GM10266 (cell line): ENCODE results near the gene SYNE1.

Source experiments
- DNase-seq: peaks from one replicate; pipeline ENCODE4 v3.0.0; 2012; ENCODE audit errors: extremely low spot score
- TF ChIP-seq, protein P1 (sequence below): IDR thresholded peaks from 2 replicates; pipeline ENCODE4 v1.5.1; 2012; ENCODE audit warnings: mild to moderate bottlenecking, low read depth; ENCODE audit not compliant: control insufficient read depth, insufficient read depth; ENCODE audit errors: missing control alignments

The SYNE1 gene

DNA sequence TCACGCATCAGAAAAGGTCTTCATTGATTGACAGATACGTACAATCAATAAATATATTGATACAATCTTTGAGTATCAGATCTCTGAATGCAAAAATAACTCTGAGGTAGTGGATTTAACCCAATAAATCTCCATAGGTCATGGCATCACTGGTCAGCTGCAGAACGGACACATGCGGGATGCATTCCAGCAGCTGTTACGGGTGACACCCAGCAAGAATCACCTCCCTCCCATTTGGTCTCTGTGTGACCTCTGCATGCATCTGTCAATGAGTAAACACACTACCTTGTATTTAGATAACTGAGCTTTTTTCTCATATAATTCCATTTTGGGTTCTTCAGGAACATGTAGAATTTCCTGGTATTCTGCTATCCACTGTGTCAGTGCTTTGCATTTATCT, 285.4 kb downstream of the SYNE1 start:
- no peak for DNase-seq
- TF ChIP-seq, protein P1, sequence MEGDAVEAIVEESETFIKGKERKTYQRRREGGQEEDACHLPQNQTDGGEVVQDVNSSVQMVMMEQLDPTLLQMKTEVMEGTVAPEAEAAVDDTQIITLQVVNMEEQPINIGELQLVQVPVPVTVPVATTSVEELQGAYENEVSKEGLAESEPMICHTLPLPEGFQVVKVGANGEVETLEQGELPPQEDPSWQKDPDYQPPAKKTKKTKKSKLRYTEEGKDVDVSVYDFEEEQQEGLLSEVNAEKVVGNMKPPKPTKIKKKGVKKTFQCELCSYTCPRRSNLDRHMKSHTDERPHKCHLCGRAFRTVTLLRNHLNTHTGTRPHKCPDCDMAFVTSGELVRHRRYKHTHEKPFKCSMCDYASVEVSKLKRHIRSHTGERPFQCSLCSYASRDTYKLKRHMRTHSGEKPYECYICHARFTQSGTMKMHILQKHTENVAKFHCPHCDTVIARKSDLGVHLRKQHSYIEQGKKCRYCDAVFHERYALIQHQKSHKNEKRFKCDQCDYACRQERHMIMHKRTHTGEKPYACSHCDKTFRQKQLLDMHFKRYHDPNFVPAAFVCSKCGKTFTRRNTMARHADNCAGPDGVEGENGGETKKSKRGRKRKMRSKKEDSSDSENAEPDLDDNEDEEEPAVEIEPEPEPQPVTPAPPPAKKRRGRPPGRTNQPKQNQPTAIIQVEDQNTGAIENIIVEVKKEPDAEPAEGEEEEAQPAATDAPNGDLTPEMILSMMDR = no peak

DNA sequence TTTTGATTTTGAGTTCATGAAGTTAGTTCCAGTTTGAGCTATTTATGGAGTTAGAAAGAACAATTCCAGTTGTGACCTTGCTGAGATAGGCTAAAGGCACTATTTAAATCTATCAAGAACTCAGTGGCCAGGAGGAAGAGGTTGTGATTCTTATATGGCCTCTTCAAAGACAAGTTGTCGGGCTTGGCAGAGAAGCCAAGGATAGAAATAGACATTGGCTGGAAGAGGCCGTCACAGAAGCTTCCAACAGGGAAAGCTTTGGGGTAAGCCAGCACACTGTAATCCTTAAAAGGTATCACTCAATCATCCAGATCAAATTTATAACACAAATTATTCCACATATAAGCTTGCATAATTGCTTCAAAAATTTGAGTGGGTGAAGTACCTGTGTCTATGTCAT, 286.1 kb downstream of the SYNE1 start:
- TF ChIP-seq, protein P1 = no peak
- DNase-seq = no peak

DNA sequence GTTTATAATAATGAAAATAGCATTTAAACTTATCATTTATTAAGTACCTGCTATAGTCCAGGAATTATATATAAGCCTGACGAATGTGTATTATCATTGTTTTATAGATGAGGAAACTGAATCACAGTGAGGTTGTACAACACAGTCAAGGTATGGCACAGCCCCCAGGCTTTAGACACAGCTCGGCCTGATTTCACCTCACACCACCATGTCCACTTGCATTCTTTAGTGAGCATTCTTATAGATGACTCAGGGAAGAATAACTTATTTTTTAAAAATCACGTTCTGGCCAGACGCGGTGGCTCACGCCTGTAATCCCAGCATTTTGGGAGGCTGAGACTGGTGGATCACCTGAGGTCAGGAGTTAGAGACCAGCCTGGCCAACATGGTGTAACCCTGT, 289.0 kb downstream of the SYNE1 start:
- TF ChIP-seq, protein P1 = no peak

DNA sequence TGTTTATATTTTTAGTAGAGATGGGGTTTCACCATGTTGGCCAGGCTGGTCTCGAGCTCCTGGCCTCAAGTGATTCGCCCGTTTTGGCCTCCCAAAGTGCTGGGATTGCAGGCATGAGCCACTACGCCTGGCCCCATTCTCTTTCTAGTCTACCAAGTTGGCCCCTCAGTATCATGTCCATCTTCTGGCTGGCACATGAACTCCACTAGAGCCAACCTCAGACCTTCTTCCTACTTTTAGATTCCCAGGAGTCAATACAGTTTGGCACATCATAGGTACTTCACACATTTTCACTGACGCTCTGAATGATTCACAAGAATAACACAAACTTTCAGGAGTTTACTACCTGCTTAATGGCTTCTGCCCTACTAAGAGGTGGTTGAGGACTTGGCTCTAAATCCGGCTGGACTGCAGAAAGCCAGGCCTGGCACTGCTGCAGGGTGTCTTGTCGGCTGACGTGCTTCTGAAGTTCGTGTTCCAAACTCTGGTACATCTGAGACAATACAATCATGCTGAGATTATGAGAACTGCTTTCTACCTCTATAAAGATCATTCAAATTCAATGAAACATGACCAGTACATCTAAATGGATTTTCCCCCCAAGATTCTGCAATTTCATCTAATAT, 293.3 kb downstream of the SYNE1 start:
- no peak for DNase-seq
- TF ChIP-seq, protein P1 = no peak

More for the DNA sequence above, 289.0 kb downstream of the SYNE1 start:
- DNase-seq = no peak

DNA sequence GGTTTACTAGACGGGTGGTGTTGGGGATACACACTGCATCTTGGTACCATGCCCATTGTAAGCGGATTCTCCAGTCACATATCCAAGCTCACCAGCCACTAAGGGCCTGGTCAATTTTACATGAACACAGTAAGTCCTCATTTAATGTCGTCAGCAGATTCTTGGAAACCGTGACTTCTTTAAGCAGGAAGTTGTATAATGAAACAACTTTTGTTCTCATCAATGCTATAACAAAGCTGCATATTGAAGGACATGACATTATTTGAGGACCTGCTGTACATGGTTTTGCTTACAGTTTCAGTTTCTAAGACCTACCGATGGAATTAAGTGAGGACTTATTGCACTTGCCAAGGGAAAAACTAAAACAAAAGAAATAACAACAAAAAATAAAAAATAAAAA, 295.6 kb downstream of the SYNE1 start:
- TF ChIP-seq, protein P1 = no peak
- no peak for DNase-seq

DNA sequence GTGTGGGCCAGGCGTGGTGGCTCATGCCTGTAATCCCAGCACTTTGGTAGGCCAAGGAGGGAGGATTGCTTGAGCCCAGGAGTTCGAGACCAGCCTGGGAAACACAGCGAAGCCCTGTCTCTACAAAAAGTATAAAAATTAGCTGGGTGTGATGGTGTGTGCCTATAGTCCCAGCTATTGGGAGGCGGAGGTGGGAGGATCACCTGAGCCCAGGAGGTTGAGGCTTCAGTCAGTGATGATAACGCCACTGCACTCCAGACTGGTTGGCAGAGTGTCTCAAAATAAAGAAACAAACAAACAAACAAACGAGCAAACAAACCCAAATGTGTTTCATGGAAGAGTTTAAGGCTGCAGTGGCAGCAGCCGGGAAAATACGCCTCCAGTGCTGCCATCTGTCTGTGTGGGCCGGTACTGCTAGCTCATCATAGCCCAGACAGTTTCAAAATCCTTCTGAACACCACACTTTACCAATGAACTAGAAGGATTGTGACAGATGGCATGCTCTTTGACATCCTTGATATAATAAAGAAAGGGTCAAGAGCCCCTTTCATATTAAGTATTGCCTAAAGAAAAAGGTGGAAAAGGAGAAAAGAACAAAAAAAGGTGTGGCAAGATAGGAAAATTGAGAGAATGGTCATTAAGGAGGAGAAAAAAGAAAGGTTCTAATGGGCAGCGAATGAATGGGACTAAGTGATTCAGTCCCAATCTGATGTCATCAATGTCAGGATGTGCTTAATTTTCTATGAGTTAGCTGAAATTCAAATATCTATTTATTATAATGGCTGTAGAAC, 298.6 kb downstream of the SYNE1 start:
- TF ChIP-seq, protein P1 = peak; percentile 91
- DNase-seq = peak; percentile 42

DNA sequence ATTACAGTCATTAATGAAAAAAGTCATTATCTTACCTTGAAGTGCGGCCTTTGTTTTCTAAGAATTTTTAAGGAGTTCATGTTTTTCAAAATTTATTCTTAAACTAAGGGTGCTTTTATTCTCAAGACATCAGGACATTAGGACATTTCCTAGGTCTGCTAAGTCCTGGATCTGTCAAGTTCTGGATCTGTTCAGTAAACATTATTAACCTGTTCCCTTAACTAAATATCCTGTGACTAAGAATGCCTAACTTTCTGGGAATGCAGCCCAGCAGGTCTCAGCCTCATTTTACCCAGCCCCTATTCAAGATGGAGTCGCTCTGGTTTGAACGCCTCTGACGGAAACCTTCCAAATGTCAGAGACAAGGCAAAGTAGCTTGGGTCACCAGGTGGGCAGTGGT, 302.6 kb downstream of the SYNE1 start:
- no peak for DNase-seq
- TF ChIP-seq, protein P1 = no peak
